NOMO-1 treated with dmso at 0.1 percent for 144 hours (cell line): ENCODE results near the gene XPNPEP3.
"Not testable (repeated sequence)": the region's sequence is repeated elsewhere in the genome, so short reads cannot be mapped to it uniquely, and the experiment has no call there.

ENCODE experiments used
- DNase-seq: peaks from one replicate; lab custom pipeline; 2025; ENCODE audit not compliant: unreplicated experiment; lab: John Stamatoyannopoulos, UW

XPNPEP3 gene

DNA sequence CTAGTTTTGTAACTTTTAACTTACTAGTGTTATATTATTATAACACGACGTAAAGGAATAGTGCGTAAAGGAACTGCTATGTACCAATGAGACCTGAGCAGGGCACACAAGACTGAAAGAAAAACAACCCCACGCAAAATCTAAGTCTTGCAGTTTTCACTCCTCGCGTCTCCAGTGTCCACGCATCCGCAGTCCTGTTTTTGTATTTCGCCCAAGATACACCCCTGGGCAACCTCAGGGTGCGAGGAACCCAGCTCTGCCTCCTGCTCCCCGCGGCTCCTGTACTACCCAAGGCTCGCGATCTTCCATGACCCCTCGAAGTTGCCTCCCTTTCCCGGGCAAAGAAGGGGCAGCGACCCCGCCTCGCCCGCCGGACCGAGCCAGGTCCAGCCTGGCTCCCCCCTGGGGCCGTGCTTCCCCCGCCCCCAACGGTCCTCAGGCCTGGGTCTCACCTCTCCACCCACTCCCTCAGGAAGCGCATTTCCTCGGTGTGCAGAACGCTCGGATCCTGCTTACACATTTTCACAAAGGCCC, 902 bp upstream of the XPNPEP3 start:
- no peak for DNase-seq

DNA sequence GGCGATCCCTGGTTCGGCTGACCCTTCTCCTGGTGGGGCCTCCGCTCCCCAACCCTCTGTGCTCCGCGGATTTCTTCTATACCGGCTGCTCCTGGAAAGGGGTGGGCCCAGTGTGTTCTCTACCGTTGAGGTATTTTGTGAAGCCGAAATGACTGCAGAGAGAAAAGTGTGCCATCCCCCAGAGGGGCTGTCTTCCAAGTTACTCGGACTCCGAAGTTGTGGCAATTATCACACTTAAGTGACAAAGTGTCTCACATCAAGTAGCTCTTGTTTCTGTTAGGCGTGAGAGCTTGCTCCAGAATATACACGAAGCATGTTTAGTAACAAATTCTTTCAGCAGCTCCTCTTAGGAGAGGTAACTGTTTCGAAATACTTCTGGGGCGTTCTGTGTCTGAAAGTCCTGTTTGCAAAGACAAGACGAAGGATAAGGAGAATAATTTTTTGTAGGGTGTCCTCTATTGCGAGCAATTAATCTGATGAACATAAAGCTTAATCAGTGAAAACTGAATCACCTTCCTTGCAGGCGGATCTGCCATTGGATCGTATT, 434 bp downstream of the XPNPEP3 start:
- no peak for DNase-seq

DNA sequence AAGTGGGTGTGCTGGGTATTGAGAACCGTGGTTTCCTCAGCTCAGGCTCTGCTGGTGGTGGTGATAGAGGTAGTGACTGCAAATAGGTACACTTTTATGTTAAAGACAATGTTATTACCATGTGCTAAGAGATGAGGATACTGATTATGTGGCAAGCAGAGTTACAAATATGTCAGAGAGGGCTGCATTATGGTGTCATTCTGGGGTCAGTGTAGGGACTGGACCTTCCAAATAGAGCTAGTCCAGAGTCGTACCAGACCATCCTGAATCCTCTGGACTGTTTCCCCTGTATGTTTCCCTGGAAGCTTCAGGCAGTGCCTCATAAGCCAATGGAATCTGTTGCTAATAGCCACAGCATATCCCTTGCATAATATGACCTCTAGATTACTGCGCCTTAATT, 5.1 kb downstream of the XPNPEP3 start, which contains the start of gene DNAJB7:
Gene DNAJB7, minus strand, starts transcription at position 101 of the 400 bp plus-strand sequence. CDS start 119 bp downstream, outside the sequence.
- no peak for DNase-seq

DNA sequence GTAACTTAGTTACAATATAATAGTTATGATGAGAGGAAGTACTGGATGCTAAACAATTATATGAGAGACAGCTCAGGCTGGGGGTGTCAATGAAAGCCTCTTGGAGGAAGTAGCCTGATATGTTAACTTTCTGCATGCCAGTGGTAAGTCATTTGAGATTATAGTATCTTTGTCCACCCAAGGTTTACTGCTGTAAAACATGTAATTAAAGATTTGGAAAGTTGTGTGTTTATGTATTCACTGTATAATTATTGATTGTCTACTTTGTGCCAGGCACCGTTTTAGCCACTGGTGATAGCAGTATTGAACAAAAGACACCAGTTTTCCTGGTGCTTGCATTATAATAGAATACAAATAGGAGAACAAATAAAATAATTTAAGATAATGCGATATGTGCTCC, 5.6 kb downstream of the XPNPEP3 start:
- no peak for DNase-seq

DNA sequence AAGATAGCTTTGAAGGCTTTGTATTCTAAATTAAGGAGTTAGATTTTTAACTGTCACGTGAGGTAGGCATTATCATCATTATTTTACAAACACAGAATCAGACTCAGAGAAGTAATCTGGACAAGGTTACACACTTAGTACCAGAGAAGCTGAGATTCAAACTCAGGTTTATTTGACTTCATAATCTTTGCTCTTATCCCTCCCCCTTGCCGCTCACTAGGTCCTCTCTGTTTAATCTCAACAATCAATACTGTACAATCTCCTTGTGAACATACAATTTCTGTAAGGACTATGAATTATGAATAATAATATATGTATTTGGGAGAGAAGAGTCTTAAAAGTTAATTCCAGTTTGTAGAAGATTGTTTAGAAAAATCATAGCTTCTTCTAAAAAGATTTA, 10.2 kb downstream of the XPNPEP3 start:
- no peak for DNase-seq

DNA sequence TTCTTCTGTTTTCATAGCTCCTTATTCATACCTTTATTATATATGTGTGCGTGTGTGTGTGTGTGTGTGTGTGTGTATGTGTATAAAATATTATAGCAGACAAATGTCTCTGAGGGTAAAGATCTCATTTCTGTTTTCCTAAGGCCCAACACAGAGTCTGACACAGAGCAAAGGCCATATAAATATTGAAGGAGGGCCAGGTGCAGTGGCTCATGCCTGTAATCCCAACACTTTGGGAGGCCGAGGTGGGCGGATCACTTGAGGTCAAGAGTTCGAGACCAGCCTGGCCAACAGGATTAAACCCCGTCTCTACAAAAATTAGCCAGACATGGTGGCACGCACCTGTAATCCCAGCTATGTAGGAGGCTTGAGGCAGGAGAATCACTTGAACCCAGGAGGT, 11.4 kb downstream of the XPNPEP3 start:
- not testable (repeated sequence) for DNase-seq

DNA sequence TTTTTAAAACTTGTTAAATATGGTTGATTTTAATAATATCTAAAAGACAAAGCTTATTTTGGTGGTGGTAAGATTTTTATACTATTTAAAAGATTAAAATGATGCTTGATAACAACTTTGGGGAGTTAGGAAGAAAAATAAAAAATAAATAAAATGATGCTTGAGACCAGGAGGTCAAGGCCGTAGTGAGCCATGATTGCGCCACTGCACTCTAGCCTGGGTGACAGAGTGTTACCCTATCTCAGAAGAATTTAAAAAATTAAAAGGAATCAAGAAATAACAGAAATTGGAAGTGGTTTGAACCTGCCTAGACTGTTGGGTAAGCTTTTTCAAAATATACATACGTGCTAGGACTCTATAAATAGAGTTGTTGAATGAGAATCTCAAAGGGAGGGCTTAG, 17.1 kb downstream of the XPNPEP3 start:
- DNase-seq = no peak

DNA sequence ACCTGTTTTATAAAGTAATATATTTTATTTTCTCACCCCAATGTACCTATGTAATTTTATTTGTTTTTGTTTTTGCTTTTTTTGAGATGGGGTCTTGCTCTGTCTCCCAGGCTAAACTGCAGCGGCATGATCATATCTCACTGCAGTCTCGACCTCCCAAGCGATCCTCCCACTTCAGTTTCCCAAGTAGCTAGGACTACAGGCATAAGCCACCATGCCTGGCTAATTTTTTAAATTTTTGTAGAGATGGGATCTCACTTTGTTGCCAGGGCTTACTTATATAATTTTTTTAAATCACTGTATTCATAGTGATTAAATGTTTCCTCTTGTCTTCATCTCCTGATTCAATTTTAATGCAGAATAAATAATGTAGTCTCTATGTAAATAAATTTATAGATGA, 18.2 kb downstream of the XPNPEP3 start:
- DNase-seq = no peak

DNA sequence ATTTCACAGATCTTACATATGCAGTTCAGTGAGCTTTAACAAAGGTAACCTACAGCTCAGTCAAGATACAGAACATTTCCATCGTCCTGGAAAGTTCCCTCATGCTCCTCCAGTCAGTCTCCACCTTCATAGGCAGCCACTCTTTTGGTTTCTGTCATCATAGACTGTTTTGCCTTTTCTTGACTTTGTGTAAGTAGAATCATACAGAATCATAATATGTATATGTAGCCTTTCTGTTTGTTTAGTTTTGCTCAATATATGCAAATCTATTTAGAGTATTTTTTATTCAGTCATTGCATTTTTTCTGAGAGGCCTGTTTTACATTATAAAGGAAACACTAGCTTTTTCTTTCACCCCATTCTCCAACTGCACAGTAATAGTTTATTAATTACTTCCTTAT, 20.0 kb downstream of the XPNPEP3 start:
- no peak for DNase-seq

DNA sequence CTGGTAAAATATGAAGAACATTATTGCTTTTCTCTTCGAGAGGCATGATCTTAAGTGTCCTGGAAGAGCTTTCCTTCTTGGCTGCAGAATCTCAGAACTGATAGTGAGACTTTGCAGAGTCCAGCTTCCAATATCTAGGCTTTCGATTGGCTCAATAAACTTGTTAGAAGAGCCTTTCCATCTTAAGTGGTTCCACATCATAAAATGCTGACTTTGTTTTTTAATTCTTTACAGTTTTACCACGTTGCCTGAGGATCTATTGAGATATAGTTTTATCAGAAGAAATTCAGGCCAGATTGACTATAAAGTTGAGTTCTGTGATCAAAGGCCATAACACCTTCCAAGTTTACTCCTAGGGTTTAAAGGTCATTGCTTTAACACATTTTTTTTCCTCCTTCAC, 20.5 kb downstream of the XPNPEP3 start:
- no peak for DNase-seq

DNA sequence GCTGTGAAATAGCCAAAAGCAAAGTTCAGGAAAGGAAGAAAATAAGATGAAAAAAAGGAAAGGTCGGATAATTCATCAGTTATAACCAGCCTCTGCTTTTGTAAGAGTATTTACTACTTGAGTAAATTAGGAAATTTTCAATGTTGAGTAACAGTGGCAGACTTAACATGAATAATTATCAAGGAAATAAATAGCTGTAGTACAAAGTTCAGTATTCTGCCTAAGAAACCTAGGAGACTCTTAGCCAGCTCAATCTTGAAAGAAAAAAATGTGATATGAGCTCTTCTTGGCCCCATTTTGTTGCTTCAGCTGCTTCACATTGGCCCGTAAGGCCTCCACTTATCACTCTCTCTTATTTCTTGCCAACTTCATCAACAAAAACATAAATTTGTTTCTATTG, 22.0 kb downstream of the XPNPEP3 start:
- DNase-seq = no peak

DNA sequence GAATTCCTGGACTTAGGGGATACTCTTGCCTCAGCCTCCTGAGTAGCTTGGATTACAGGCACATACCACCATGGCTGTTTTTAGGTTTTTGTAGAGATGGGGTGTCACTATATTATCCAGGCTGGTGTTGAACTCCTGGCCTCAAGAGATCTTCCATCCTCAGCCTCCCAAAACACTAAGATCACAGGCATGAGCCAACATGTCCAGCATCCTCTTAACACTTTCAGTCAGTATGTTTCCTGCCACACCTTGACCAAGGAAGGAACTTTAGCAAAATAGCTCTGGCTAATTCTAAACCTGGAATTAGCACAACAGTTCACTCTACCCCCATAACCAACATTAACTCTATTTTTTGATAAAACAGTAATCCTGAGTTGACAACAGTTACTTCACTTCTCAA, 32.2 kb downstream of the XPNPEP3 start:
- no peak for DNase-seq

DNA sequence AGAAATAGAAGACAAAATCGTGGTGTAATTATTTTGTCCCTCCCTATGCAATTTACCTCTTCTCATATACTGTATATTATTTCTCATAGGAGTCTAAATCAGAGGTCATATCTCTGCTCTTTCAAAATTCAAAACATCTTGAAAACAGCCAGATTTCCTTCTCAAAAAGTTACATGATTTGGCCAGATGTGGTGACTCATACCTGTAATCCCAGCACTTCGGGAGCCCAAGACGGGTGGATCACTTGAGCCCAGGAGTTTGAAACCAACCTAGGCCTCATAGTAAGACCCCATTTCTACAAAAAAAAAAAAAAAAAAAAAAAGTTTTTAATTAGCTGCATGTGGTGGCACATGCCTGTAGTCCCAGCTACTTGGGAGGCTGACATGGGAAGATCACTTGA, 33.9 kb downstream of the XPNPEP3 start:
- no peak for DNase-seq

DNA sequence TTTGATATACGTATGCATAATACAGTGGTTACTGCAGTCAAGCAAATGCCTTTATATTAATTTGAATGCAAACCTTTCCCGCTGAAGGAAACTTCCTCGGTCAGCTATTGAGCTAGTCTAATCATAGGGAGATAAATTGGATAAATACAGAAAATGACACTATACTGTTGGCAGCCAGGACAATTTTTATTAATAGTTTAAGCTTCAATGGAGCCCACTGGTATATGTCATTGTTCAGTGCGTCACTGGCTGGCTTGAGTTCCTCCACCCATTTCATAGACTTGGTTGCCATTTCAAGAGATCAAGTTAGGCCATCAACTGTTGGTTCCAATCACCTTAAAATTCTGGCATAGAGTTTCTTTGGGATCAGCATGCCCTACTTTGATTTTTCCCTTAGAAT, 37.5 kb downstream of the XPNPEP3 start:
- no peak for DNase-seq

DNA sequence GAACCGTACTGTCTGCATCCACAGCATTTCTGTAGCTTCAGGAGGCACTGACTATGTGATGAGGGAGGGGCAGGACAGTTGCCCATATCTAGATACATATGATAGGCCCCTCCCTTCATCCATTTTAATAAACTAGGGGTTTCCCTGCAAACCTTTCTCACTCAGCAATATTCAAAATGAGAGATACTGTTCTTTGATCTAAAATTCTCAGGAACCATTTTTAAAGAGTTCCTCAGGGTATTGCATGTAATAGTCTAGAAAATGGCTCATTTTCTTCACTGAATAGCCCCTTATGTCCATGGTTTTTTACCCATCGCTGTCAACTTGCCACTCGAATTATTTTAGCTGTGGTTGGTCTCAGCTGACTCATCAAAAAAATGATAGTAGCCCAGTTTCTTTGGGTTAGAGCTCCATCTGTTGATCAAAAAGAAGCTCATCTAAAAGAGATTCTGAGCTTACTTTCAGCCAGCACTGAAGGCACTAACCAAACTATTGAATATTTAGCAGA, 42.0 kb downstream of the XPNPEP3 start:
- DNase-seq = no peak

DNA sequence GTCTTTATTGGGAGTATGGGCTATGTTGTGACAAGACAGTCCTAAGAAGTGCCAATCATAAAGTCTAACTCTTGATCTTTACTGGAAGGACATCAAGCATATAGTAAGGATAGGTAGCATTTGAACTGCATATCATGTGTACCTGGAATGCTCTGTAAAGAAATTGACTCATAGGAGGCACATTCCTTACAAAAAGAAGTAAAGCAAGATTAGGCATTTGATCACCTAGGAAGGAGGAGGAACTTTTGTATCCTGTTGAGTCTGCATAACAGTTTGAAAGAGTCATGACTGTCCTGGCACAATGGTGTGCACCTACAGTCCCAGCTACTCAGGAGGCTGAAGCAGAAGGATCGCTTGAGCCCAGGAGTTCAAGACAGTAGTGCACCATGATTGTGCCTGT, 47.2 kb downstream of the XPNPEP3 start:
- no peak for DNase-seq

DNA sequence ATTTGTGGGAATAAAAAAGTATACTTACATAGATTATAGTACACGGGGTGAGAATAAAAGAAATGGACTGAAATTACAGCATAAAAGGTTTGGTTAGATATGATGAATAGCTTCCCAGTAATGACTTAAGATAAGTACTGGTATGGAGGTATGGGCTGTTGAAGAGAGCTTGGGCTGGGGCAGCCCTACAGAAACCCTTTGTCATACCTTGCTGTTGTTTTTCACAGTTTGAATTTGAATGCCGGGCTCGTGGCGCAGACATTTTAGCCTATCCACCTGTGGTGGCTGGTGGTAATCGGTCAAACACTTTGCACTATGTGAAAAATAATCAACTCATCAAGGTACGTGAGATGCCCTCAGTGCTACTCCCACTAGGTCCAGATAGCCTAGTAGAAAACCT, 51.9 kb downstream of the XPNPEP3 start:
- no peak for DNase-seq

DNA sequence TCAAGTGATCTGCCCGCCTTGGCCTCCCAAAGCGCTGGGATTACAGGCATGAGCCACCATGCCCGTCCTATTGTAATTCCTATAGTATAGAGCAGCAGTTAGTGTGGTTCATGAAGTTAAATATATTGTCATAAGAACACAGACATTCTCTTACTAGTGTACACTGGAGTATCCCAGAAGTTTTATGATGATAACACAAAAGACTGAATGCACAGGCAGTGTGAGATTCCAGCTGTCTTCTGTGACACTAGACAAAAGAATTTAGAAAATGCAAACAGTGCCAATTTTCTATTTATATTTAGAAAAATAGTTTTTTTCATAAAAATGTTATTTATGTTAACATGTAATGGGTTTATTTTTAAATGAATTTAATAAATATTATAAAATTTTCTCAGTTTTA, 54.8 kb downstream of the XPNPEP3 start:
- no peak for DNase-seq

DNA sequence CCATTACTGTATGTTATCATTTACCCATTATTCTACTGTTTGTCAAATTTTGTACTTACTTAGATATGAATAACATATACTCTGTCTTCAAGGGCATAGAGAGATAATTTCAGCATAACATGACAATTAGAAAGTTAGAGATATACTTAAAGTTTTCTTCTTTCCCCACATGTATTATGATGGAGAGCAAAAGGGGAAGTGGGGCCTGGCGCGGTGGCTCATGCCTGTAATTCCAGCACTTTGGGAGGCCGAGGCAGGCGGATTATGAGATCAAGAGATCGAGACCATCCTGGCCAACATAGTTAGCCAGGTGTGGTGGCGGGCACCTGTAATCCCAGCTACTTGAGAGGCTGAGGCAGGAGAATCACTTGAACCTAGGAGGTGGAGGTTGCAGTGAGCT, 56.0 kb downstream of the XPNPEP3 start:
- not testable (repeated sequence) for DNase-seq

DNA sequence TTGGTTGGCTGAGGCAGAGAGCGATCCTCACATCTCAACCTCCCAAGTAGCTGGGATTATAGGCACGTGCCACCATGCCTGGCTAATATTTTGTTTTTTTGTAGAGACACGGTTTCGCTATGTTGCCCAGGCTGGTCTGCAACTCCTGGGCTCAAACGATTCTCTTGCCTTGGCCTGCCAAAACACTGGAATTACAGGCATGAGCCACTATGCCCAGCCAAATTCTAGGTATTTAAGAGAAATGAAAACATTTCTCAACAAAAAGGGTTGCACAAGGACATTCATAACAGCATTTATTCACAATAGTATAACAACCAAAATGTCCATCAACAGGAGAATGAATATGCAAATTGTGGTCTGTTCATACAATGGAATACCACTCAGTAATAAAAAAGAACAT, 62.5 kb downstream of the XPNPEP3 start:
- no peak for DNase-seq

DNA sequence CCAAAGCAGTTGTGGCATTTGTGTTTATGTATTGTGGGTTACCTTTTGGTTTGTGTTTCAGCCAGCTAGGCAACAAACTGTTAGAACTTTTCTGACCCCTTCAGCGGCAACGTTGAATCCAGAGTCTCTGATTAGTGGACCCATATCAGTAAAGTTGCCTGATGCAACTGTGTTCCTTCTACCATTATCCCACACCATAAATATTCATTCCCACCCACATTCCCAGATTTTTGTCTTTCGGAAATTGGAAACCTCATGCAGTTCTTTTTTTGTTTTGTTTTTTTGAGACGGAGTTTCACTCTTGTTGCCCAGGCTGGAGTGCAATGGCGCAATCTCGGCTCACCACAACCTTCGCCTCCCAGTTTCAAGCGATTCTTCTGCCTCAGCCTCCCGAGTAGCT, 63.6 kb downstream of the XPNPEP3 start:
- DNase-seq = no peak

DNA sequence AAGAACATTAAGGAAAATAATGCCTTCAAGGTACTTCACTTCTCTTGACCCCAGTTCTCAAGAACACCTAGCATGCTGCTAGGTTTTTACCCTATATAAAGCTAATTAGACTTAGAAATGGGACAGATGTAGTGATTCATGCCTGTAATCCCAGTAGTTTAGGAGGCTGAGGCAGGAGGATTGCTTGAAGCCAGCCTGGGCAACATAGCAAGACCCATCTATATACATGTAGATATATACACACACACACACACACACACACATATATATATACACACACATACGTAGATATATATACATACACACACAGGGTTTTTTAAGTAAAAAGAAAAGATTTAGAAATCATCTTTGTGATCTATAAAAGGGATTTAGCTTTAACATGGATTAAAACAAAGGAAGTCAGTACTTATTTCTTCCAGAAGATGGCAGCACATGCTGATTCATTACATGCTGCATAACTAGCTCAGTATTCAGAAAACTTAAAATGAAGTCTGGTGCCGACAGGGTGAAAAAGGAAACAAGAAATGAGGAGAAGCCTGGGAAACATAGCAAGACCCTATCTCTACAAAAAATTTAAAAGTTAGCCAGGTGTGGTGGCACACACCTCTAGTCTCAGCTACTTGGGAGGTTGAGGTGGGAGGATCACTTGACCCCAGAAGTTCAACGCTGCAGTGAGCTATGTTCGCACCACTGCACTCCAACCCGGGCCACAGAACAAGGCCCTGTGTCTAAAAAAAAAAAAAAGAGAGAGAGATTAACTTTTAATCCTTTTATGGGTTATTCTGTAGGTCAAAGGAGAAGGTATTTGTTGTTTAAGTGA, 65.7 kb downstream of the XPNPEP3 start:
- DNase-seq = no peak
